ENCODE measurements around the gene RACGAP1.
A peak's percentile ranks its signal among the peaks of the same experiment; 100 is the strongest.
"Not testable (repeated sequence)": the region's sequence is repeated elsewhere in the genome, so short reads cannot be mapped to it uniquely, and the experiment has no call there.

The RACGAP1 gene

DNA sequence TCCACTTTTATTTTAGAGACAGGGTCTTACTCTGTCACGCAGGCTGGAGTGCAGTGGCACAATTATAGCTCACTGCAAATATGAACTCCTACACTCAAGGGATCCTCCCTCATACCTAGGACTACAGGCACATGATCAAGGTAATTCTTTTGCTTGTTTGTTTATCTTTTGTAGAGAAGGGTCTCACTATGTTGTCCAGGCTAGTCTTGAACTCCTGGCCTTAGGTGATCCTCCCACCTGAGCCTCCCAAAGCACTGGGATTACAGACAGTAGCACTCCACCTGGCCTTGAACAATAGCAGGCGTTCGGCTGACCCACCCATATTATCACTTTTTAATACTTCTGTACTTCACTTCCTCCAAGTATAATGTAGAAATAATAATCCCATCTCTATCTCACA is 1.4 kb upstream of the RACGAP1 start:
- DNase-seq (ENCODE audit: low spot score): no peak

DNA sequence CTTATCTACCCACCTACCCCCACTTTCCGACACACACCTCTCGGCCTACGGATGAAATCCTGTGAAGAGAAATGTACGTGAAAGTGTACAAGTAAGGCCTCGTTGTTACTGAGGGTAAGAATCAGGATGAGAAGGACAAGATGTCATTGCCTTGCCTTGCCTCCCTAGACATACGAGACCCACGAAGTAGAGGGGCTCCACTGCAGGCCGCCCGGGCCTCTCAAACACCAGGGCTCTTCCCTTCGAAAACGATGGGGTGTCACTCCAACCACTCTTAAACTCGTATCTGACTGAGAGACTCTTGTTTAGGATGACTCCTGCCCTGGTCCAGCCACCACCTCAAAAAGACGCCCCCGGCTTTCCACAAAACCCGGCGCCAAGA is 498 bp downstream of the RACGAP1 start:
- DNase-seq (ENCODE audit: low spot score): no peak

DNA sequence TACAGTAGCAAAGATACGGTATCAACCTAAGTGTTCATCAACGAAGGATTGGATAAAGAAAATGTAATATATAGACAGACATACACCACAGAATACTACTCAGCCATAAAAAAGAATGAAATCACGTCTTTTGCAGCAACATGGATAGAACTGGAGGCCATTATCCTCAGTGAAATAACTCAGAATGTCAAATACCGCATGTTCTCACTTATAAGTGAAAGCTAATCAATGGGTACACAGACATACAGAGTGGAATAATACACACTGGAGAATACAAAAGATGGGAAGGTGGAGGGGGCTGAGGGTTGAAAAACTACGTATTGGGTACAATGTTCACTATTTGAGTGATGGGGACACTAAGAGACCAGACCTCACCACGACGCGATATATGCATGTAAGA is 1.1 kb downstream of the RACGAP1 start:
- no peak for DNase-seq (ENCODE audit: low spot score)

DNA sequence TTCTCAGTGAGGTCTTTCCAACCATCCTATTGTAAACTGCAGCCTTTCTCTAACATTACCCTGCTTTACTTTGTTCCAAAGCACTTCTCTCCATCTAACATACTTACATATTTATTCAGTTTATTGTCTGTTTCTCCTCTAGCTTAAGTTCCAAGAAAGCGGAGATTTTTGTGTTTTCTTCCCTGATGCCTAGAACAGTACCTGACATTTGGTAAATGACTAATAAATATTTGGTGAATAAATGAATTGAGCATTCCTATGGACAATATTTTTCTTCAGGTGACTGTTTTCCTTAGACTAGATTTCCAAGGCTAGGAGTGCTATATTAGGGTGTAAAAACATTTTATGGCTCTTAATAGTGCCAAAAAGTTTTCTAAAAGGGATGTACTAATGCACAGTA is 2.4 kb downstream of the RACGAP1 start:
- no peak for DNase-seq (ENCODE audit: low spot score)

DNA sequence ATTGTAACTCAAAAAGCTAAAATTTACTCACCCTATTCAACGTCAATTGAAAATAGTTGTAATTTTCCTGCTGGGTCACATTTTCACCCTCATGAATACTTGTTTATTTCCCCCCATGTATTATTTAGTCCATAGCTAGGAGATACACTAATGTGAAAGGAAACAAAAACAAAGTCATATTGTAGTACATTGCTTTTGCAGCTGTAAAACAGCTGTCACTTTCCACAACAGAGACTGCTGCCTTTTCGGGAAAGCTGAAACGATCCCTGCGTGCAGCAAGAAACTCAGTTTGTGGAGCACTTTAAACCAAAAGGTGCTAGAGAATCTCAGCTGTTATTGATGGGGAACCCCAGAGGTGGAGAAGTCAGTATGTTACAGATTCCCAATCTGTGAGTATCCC is 4.3 kb downstream of the RACGAP1 start:
- no peak for DNase-seq (ENCODE audit: low spot score)

DNA sequence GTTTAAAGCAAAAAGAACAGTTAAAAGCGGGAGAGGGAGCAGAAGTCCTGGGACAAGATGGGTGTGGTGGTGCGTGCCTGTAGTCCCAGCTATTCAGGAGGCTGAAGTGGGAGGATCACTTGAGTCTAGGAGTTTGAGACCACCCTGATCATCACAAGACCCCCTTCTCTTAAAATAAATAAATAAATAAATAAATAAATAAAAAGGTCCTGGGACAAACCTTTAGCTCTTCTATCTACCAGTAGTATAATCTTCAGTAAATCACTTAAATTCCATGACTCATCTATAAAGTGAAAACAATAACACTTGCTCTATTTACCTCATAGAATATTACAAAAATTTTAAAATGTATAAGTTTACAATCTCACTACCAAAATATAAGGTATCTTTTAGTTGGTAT is 5.8 kb downstream of the RACGAP1 start:
- DNase-seq (ENCODE audit: low spot score): no peak

DNA sequence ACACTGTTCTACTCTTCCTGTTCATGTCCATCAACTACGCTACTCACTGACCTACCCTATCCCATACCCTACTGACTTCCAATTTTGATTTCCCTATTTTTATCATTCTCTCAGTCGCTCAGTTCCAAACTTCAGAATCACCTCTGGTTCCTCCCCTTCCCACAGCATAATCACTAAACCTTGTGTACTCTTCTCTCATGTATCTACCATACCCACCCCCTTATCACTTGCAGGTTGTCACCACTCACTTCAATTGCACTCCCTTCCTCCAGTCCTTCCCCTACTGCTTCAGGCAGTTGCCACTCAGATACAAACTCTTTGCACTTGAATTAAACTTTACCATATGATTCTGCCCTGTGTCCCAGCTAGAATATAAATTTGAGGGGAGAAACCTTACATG is 6.3 kb downstream of the RACGAP1 start:
- no peak for DNase-seq (ENCODE audit: low spot score)

DNA sequence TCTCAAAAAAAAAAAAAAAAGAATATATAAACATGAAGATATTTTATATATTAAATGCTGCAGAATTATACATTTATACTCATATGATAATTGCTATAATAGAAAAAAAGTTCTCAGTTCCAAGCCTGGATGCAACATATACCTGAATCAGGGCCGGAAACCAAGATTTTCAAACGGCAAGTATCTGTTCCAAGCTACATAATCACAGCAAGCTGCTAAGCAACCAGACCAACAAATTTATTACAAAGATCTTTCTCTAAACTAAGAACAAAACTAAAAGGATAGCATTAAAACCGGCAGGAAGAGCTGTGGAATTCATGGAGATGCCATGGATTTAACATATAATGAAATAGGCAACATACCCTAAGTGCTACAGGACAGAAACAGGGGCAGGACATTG is 7.1 kb downstream of the RACGAP1 start:
- no peak for DNase-seq (ENCODE audit: low spot score)

DNA sequence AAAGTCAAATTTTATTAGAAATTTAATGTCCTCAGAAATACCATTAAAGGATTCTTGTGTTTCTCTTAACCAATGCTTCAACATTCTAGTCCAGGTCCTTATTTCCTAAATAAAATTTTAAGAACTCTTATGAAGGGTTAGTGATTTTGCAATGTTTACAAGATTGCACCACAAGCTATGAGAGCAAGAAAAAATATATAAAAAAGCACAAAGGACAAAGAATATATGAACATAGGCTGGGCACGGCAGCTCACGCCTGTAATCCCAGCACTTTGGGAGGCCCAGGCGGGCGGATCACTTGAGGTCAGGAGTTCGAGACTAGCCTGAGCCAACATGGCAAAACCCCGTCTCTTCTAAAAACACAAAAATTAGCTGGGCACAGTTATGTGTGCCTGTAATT is 7.7 kb downstream of the RACGAP1 start:
- DNase-seq (ENCODE audit: low spot score): no peak

DNA sequence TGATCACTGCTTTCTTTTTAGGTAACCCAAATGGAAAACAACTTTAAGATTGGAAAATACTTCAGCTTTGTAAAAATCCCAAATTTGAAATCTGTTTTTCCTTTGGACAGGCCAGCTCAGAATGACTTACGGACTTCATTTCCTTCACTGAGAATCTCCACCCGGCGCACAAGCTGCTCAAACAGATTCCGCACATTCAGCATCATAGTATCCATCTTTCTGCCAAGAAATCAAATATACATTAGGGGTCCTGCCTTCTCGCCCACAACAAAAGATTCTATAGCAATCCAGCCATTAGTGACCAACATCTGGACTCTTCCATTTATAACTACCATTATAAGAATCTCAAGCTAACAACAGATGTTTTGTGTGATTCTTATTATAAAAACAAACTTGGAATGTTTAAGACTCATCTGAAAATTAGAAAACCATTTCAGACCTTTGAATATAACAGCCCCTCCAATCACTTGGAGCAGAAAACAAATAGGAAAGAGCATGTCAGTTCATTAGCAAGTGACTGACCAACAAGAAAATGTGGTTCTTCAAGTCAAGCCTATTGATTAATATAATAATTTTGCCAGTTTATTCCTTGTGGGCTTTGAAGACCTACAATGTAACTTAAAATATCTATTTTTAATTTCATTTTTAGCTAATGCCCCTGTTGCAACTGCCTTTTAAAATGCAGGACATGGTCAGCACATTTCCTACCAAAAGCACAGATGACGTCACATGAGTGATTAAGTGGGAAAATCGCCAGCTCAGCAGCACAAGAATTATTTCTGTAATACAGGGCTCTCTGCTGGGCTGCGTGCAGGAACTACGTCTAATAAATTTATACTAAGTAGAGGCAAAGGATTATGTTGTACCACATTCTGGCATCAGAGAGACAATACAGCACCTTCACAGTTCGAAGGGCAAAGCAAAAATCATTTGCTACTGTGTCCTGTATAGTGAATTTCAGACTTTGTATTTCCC is 8.5 kb downstream of the RACGAP1 start:
- DNase-seq (ENCODE audit: low spot score): peak; percentile 48

DNA sequence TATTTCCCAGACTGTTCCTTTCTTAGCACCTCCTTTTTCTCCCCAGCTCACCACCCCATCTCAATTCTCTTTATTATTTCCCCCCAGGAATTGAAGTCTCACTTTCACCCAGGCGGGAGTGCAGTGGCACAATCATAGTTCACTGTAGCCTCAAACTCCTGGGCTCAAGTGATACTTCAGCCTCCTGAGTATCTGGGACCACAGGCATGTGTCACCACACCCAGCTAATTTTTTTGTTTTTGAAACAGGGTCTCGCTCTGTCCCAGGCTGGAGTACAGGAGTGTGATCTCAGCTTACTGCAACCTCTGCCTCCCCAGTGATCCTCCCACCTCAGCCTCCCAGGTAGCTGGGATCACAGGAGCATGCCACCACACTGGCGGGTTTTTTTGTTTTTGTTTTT is 11.0 kb downstream of the RACGAP1 start:
- DNase-seq (ENCODE audit: low spot score): no peak

DNA sequence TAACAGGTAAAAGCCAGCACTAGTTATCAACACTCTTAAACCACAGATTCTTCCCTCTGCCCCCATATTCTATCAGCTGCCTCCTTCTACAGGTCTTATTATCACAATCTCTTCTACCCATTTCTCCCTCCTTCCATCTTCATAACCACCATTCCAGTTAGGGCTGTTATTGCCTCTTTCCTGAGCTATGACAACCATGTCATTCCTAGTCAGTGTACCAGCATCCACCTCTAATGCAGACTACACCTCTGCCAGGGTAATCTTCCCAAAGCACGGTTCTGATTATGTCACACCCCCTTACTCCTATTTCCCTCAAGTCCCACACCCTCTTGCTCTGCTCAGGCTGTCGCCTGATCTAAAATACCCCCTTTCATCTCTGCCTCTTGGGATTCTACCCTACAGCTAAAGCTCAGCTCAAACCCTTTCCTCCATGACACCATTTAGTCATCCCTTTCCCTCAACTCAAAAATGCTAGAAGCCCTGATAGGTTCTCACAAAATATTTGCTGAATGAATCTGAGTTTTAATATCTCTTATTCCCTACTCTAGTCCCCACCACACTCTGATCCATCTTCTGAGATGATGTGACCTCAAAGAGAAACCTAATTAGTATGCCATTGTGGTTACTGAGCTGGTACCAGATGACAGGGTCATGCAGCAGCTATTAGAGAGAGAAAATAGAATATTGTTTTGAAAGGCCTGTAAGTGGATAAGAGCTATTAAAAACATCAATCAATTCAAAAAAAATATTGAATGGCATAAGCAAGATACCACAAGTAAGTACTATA is 11.7 kb downstream of the RACGAP1 start:
- DNase-seq (ENCODE audit: low spot score): no peak

DNA sequence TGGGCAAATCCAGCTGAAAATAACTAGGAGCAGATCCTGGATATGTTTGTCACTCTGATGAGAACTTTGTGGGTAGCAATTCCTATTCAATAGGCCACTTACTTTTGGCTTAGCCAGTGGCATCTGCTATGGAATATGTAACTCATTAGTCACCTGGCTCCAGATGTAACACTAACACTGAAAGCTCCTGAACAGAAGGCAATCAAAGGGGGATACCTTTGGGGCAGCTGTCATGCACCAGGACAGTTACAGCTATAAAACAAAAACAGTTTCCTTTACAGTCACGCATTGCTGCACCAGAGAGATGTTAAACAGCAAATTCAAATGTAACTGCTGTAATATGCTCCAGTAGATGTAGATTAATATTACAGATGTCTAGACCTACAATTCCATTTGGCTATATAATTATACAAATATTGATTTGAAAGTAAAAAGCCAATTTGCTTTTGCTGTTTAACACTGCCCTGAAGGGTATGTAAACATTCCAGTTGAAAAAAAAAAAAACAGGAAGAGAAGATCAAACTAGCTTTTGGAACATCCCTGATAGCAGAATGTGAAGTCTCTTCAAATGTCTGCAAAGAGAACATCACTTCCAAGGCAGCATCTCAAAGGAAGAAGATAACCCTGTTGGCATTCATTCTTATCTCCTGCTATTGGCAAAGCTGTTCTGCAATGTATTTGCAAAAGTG is 18.4 kb downstream of the RACGAP1 start:
- DNase-seq (ENCODE audit: low spot score): no peak

DNA sequence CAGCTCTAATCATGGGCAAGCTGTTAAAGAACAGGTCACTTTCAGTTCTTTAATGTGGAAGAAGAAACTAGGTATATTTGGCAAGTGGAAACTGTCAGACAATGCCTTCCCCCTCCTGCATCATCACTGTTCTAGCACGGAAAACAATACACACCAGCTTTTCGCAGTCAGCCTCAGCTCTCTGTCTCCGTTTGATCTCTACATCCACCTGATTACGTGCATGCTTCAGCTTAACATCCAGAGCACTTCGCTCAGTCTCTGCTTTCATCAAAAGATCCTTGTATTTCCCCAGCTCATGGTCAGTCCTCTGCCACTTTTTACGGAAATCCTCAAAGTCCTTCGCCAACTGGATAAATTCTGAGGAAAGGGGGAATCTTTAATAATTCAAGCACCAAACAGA is 19.0 kb downstream of the RACGAP1 start:
- DNase-seq (ENCODE audit: low spot score): no peak

DNA sequence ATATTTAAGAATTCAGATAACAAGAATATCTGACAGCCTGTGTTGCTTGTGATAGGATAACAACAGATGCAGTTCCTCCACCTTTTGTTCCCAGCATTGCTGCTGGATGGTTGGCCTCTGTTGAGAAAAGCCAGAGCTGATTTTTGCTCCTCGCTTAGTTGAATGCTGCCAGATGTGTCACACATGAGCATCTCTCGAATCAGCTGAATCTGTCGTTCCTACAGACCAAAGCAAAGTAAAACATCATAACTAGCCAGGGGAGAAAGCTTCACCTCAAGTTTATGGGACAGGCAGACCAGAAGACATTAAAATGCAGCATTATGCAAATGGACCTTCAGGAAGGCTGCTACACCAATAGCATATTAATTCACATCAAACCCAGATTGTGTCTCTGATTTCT is 20.1 kb downstream of the RACGAP1 start:
- DNase-seq (ENCODE audit: low spot score): no peak

DNA sequence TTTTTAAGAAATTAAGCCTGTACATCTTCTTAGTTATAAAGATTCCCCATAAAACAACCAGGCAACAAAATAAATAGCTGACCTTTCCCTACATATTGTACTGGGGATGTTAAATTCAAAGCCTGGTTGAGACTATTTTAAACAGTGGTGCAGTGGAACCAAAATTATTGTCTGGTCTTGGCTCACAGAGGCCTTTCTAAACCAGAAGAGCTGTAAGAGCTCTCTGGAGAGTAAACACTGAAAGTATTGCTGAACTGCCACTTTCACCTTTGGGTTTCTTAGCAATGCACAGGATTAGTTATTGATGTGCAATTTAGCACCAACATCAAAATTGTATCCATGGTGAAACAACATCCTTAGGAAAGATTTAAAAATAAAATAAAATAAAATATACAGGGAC is 20.6 kb downstream of the RACGAP1 start:
- no peak for DNase-seq (ENCODE audit: low spot score)

DNA sequence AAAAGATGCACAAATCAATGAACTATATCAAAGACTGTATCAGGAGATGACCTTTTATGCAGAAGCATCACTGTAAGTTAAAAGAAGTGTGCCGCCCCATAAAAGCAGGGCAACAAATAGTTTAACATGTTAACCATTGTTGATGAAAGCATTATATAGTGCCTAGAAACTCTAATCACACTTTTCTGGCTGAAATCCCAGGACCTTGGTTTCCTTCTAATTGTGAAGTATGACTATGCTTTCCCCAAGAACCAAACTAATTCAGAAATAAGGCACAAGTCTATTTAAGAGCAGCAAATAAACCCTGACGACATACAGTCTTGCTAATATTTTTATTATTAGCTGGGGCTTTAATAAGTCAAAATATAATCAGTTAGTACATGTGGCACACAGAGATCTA is 21.7 kb downstream of the RACGAP1 start:
- DNase-seq (ENCODE audit: low spot score): no peak

DNA sequence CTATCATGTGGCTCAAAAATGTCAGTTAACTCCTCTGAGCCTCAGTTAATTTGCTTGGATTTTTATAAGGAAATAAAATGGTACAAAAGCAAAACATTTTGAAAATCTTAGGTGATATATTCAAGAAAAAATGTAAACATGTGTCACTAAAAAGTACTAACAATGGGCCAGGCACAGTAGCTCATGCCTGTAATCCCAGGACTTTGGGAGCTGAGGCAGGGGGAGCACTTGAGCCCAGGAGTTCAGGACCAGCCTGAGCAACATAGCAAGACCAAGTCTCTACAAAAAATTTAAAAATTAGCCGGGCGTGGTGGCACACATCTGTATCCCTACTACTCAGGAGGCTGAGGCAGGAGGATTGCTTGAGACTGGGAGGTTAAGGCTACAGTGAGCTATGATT is 26.8 kb downstream of the RACGAP1 start:
- no peak for DNase-seq (ENCODE audit: low spot score)

DNA sequence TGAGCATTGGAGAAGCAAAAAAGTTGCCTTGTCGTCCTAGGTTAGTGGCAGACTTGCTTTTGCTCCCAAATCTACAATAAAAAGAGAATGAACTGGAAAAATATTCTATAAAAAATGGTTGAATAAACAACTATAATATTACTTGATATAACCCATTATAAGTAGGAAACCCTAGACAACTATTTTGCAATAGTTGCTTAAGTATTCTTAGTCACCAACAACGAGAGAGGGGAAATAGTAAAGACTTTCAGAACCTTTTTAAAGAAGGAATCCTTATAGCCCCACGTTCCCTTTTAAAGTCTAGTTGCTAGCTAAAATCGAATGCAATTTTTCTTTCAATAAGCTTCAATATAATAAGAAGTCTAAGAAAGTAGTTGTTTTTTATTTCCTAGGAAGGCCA is 35.0 kb downstream of the RACGAP1 start:
- DNase-seq (ENCODE audit: low spot score): no peak

DNA sequence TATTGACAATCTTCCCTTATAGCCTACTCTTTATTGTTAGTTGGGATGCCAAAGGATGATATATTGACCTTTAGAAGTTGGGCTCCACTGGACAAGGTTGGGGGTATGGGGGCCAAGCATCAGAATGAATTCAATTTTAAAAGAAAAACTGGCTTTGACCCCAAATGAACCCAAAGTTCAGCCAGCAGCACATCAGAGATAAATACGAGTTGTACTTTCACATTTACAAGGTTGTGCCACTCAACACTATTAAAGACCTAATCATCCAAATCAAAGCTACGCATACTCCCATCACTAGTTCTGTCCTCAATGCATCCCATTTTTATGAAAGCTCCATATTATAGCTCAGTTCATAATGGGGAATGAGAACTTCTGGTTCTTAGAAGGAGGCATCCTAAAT is 35.9 kb downstream of the RACGAP1 start:
- DNase-seq (ENCODE audit: low spot score): not testable (repeated sequence)

DNA sequence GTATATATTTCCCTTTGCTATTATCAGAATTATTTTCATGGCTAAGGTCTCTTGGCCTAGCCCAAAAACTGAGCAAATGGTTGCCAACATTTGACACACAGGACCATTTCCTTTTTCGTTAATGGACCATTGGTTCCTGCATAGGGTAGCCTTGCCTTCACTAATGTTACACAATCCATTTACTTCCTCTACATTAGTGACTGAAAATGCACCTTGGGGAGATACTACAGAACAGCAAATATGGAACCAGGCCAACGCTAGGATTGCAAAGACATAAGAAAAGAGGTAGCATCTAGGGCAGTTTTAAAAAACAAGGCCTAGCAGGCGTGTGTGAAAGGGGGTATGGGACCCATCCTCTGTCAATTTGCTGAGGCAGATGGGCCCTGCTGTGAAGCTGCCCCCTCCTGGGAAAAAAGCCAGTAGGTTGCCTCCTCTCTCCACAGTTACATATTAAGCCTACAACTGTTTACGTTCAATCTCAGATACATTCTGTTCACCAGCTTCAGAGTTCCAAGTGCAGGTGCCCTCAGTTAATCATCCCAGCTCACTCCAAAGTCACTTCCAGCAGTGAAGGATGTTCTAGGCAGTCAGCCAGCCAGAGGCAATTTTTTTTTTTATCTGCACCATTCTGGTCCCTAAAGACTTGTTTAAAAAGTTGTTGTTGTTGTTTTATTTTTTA is 37.5 kb downstream of the RACGAP1 start:
- no peak for DNase-seq (ENCODE audit: low spot score)

DNA sequence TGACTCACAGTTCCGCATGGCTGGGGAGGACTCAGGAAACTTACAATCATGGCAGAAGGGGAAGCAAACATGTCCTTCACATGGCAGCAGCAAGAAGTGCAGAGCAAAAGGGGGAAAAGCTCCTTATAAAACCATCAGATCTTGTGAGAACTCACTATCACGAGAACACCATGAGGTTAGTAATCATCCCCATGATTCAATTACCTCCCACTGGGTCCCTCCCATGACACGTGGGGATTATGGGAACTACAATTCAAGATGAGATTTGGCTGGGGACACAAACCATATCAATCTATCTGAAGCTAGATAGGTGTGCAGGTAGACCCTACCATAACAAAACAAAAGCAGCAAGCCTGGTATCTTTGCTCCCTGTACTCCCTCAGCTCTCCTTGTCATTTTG is 38.8 kb downstream of the RACGAP1 start:
- not testable (repeated sequence) for DNase-seq (ENCODE audit: low spot score)
